GM21381 (cell line): ENCODE measurements around the gene ZRANB1.

Source experiments
- ATAC-seq: cut with Tn5 transposase; IDR thresholded peaks from one replicate; pipeline ENCODE4 v1.9.1; 2021; ENCODE audit warnings: mild to moderate bottlenecking, moderate library complexity; ENCODE audit not compliant: unreplicated experiment

Gene ZRANB1

GRCh38 chr10:125033146-125033924, 91.4 kb downstream of the ZRANB1 start:
- no peak for ATAC-seq

GRCh38 chr10:125034675-125035074, 92.8 kb downstream of the ZRANB1 start:
- no peak for ATAC-seq

- no peak for ATAC-seq
These were observed 93.2 kb downstream of the ZRANB1 start for GRCh38 chr10:125035136-125035535.

- no peak for ATAC-seq
These were observed 93.8 kb downstream of the ZRANB1 start for GRCh38 chr10:125035588-125036295.

GRCh38 chr10:125037145-125037877, 95.4 kb downstream of the ZRANB1 start:
- ATAC-seq: no peak
